Measurements from ENCODE around the gene CMTM2.
"Not testable (repeated sequence)": the region's sequence is repeated elsewhere in the genome, so short reads cannot be mapped to it uniquely, and the experiment has no call there.

The CMTM2 gene

GRCh38 chr16:66587881-66588600 lies 8.8 kb downstream of the CMTM2 start:
- DNase-seq: no peak

- DNase-seq: no peak
These were observed 9.9 kb downstream of the CMTM2 start for GRCh38 chr16:66588981-66589713.

- DNase-seq: no peak
These were observed 11.1 kb downstream of the CMTM2 start for GRCh38 chr16:66590322-66590721.

GRCh38 chr16:66591018-66591417 lies 11.8 kb downstream of the CMTM2 start:
- no peak for DNase-seq

GRCh38 chr16:66592241-66592640 lies 13.0 kb downstream of the CMTM2 start:
- no peak for DNase-seq

- DNase-seq: no peak
These were observed 13.6 kb downstream of the CMTM2 start for GRCh38 chr16:66592814-66593213.

GRCh38 chr16:66594739-66595138 lies 15.5 kb downstream of the CMTM2 start:
- no peak for DNase-seq

GRCh38 chr16:66596559-66596958 lies 17.3 kb downstream of the CMTM2 start:
- DNase-seq: not testable (repeated sequence)

- DNase-seq: no peak
These were observed 18.0 kb downstream of the CMTM2 start for GRCh38 chr16:66596986-66597848.

- DNase-seq: no peak
These were observed 18.8 kb downstream of the CMTM2 start for GRCh38 chr16:66598111-66598510.

- no peak for DNase-seq
These were observed 20.5 kb downstream of the CMTM2 start for GRCh38 chr16:66599726-66600125.

- no peak for DNase-seq
These were observed 21.2 kb downstream of the CMTM2 start for GRCh38 chr16:66600477-66600876.

- no peak for DNase-seq
These were observed 22.2 kb downstream of the CMTM2 start for GRCh38 chr16:66601471-66601870.

- no peak for DNase-seq
These were observed 24.5 kb downstream of the CMTM2 start for GRCh38 chr16:66603537-66604375.

- peak; percentile 13 for DNase-seq
These were observed 25.3 kb downstream of the CMTM2 start, which contains the start of gene CMTM3 for GRCh38 chr16:66604376-66605176. CMTM3 (plus strand) TSS chr16:66604704; CDS start chr16:66604806, 102 bp downstream.

- no peak for DNase-seq
These were observed 26.1 kb downstream of the CMTM2 start for GRCh38 chr16:66605177-66605978.

GRCh38 chr16:66605979-66606751 lies 26.9 kb downstream of the CMTM2 start:
- DNase-seq: no peak

GRCh38 chr16:66608241-66609138 lies 29.2 kb downstream of the CMTM2 start:
- DNase-seq: no peak

- DNase-seq: no peak
These were observed 29.9 kb downstream of the CMTM2 start for GRCh38 chr16:66609139-66609510.
